NCI-H82 treated with DMSO at 0.1 percent for 48 hours (cell line): Measurements from ENCODE around the gene BAIAP2L2.
"Not testable (repeated sequence)": the region's sequence is repeated elsewhere in the genome, so short reads cannot be mapped to it uniquely, and the experiment has no call there.

Experiments
- DNase-seq: peaks from one replicate; lab custom pipeline; 2025; ENCODE audit not compliant: unreplicated experiment; lab: John Stamatoyannopoulos, UW

Gene BAIAP2L2

DNA sequence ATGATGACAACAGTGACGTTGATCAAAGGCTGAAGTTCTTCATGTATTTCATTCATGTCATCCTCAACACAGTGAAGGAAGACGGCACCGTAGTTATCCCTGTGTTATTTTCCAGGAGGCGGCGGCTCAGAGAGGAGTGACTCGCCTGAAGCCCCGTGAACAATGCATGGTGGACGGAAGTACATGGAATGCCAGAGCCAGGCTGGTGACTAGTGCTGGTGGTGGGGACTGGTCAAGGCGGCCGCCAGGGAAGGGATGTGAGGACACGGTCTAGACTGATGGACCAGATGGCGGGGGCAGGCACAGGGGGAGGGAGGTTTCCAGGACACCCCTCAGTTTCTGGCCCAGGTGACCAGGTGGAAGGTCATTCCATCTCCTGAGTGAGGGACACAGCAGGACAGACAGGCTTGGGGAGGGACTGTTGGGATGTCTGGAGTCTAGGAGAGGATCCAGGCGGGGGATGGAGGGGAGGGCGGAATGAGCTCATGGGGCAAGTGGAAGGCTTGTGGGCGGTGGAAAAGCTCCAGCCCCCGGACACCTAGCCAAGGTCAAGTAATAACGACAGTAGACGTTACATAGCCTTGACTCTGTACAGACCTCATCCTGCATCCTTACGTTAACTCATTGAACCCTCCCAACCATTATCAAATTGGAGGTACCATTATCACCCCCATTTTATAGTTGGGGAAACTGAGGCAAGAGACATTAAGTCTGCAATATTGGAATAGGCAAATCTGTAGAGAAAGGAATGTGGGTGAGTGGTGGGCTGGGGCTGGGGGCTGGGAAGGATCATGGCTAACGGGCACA lies 69.3 kb downstream of the BAIAP2L2 start:
- DNase-seq, result no peak

DNA sequence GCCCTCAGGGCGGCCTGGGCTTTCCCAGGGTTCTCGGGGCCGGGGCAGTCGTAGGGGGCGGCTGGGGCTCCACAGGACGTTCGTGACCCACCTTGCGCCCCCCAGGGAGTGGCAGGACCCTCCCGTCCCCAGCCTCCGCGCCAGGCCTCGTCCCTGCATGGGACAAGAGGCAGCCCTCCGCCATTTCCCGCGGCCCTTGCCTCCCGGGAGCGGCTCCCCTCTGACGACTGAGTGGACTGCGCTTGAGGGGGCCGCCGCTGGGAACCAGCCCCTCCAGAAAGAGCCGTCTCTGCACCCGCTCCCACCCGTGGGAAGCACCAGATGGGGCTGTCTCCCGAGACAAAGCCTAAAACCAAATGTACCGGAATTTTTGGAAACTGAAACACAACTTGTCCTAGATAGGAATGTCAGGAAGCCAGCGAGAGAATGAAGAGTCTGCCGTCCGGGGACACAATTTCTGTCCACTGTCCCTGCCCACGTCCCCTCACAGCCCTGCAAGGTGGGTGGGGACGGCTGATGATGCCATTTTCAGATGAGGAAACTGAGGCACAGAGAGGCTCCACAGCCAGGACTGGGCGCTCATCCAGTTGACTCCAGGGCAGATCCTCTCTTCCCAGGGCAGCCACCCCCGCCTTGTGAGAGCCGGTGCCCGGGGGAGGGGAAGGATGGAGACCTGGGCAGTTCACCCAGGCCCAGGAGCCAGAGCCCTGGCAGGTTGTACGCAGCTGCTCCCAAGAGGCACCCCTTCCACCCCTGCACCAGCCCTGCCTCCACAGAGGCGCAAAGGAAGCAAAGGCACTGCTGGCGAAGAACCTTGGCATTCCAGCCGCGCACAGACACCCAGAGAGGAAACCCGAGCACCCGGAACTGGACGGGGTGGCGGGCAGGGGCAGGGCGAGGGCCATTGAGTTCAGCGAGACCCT lies 71.3 kb downstream of the BAIAP2L2 start:
- no peak for DNase-seq

GRCh38 chr22:38038426-38038825 lies 72.1 kb downstream of the BAIAP2L2 start:
- no peak for DNase-seq

GRCh38 chr22:38037367-38038150 lies 72.9 kb downstream of the BAIAP2L2 start:
- DNase-seq, result not testable (repeated sequence)

GRCh38 chr22:38036392-38037062 lies 74.0 kb downstream of the BAIAP2L2 start:
- no peak for DNase-seq

- no peak for DNase-seq
Measured at GRCh38 chr22:38035530-38035885, 75.0 kb downstream of the BAIAP2L2 start.
